Erythroblast (primary cell): ENCODE results near the gene YWHAG.

Experiments used
- GATA1 ChIP-seq: IDR thresholded peaks from 2 replicates; pipeline ENCODE4 v1.6.1; 2011; ENCODE audit warnings: low read depth, mild to moderate bottlenecking, control low read depth, low read length, moderate library complexity
- POLR2A ChIP-seq: IDR thresholded peaks from 2 replicates; pipeline ENCODE4 v1.6.1; 2011; ENCODE audit warnings: mild to moderate bottlenecking, low read length

DNA sequence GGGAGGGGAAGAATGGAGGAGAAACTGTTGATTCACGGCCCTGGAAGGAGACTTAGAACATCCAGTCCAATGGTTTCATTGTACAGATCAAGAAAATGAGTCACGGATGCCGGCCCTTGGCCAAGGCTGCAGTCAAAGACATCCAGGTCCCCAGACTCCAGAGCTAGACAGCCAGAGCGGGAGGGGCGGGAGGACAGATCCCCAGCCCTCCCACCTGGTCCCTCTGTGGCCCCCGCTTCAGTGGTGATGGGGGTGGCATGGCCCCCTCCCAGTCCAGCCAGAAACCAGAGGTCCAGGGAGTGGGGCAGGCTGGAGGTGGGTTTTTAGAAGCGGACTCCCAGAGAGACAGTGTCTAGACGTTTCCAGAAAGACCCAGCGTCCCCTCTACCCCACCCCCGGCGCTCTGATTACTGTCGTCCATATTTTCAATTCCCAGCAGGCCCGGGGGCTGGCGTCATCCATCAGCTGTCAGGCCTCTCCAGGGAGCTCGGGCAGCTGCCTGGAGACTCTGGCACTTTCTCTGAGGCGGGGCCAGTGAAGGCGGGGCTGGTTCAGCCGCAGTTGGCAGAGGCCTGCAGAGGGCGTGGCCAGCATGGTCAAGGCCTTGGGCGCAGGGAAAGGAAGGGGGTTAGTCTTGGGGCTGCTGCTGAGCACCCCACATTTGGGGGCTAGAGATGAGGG, 64.3 kb downstream of the YWHAG start:
- TF ChIP-seq POLR2A (no peak), GATA1 (no peak)
